Measurements from ENCODE around the gene MUC5B. TPM values are rescaled to one million over a fixed set of nuclear protein-coding genes. Genes with fewer than 3 reads are reported as not detected.

The MUC5B gene
- polyA plus RNA-seq, 1 donor, result 0.03 TPM

DNA sequence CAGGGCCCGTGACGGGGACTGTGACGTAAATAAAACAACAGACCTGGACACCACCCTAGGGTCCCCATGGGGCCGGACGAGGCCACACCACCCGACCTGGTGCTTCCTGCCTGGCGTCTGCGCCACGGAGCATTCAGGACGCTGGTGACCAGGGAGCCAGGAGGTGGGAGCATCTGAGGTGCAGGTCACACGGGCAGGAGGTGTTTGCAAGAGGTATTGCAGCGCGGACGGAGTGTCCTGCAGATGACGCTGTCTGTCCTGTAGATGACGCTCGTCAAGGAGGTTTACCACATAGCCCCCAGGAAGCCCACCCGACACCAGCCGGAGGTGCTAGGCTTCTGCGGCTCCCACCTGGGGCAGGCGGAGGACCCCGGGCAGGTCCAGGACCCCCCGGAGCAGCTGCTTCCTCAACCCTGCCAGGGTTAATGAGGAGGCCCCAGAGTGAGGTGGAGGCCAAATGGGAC, 986 bp upstream of the MUC5B start:
- DNase-seq, result no peak

DNA sequence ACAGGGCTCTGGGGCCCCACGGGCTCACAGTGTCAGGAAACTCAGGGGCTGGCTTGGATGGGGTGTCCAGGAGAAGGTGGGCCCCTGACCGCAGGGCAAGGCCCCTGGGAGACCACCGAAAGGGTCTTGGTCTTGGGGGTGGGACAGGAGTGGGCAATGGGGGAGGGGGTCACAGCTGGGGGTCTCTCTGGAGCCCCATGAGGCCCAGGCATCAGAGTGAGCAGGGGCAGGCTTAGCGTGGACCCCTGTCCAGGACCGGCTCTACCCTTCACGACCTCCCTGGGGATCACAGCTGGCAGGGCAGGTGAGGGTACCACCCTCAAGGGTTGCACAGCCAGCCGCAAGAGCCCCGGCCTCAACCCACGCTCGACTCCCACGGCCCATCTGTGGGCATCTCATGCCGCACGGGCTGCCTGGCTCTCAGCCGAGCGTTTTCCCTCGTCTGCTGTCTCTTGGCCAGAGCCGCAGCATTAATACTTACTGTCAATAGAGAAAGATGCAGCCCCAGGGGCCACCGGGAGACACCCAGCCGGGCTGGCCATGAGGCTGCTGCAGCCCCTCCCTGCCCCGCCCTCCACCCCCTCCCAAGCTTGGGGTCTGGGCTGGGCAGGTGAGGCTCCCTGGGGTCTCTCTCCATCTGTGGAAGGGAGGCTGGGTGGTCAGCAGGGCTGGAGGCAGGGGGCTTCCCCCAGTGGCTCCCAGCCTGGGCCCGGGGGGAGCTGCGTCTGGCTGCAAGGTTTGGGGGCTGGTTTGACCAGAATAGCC, 662 bp downstream of the MUC5B start:
- no peak for DNase-seq

DNA sequence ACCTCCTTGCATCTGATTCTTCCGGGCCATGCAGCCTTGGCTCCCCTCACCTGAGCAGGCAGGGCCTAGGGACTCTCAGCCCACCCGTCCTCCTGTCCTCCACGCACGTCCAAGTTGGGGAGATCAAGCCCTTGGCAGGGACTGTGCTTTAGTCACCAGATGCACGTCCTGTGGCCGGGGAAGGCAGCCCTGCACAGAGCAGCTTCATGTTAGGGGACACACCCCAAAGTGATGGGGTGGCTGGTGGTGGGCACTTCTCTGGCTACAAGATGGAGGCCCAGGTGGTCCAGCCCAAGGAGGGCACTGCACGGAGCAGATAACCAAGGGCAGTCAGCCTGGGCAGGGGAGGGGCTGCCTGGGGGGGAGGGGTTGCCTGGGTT, 1.2 kb downstream of the MUC5B start:
- DNase-seq, result no peak

DNA sequence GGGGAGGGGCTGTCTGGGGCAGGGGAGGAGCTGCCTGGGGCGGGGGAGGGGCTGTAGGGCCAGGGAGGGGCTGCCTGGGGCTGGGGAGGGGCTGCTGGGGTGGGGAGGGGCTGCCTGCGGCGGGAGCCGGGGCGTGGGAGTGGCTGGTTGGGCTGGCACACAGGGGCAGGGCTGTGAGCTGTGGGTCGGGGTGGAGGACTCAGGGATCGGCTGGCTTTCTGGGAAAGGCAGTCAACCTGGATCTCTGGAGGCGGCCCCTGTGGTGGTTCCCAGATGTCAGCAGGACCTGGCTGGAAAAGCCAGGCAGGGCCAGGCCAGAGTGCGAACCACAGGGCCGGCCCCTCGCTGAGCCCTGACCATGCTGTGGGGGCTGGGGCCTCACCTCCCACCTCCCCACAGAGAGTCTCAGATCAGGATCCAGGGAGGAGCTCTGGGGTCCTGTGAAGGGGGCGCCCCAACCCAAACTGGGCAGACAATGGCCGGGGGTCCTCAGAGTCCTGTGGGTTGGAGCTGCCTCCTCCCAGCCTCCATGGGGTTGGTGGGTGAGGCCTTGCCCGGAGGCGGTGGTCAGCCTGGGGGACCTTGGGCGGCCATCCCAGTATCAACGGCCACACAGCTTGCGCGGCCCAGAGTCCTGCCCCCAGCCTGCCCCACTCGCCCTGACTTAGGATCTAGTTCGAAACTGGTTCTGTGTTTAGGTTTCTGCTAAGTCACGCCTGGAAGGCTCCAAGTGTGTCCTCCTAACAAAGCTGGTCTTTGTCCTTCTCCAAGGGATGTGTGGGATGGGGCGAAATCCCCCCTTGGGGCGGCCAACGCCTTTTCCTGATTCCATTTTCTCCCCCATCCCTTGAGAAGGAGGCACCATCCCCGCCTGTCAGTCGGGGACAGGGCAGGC, 1.9 kb downstream of the MUC5B start:
- DNase-seq, result no peak

DNA sequence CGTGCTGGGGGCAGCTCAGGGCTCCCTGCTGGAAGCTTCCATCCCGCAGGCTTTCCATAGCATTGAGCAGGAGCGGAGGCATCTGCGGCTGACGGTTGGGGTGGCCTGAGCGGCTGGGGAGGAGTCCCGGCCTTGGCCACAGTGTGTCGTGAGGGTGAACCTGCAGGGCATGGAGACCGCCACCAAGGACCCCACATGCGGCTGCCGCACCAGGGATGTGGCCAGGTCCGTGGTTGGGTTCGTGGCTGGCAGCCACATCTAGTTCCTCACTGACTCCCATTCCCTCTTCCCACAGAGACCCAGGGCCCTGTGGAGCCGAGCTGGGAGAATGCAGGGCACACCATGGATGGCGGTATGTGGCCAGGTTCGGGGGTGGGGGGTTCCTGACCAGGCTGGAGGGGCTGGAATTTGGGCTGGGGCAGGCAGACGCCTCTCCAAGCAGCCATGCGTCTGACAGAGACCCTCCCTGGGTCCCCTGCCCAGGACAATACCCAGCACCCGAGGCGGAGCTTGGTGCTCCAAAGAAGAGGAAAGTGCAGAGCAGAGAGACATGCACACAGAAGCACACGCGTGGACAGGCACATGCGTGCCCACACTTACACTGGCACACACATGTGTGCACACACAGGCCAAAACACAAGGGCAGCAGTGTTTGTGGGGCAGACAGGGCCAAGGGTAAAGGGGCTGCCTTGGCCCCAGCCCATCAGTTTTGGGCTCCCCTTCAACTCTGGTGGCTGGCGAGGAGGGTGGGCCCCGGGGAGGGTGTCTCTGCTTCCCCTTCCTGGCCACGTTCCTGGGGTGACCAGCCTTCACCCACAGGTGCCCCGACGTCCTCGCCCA, 2.7 kb downstream of the MUC5B start:
- DNase-seq, result no peak

DNA sequence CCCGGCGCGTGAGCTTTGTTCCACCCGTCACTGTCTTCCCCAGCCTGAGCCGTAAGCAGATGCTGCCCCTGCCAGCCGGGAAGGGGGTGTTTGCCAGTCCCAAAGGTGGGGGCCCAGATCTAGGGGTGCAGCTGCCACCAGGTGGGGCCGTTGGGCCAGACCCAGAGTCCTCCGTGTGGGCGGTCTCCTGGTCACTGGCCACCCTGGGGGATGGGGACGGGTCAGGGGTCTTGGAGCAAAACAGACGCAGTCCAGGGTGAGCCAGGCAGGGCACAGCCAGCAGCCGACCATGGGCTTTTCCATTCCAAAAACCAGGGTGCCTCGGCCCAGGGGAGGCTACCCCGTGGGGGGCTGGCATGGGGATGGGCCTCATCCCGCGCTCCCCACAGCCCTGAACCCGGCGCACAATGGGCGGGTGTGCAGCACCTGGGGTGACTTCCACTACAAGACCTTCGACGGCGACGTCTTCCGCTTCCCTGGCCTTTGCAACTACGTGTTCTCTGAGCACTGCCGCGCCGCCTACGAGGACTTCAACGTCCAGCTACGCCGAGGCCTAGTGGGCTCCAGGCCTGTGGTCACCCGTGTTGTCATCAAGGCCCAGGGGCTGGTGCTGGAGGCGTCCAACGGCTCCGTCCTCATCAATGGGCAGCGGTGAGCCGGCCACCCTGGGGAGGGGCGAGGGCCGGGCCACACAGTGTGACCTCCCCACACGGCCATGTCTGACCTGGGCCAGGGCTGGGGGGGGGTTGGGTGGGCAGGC, 3.5 kb downstream of the MUC5B start:
- DNase-seq, result no peak

DNA sequence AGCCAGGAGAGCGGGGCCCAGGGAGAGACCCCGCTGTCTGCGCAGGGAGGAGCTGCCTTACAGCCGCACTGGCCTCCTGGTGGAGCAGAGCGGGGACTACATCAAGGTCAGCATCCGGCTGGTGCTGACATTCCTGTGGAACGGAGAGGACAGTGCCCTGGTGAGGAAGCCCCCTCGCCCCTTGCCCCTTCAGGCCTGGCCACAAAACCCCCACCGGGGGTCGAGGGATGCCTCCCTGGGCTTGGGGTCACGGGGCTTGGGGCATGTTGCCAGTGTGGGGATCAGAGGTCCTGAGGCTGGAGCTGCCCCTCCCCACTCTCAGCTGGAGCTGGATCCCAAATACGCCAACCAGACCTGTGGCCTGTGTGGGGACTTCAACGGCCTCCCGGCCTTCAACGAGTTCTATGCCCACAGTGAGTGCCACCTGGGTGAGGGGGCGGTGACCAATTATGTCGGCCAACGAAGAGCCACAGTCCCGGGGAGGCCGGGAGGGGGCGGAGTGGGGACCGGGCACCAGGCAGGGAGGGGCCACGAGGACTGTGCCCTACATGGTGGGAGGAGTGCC, 4.2 kb downstream of the MUC5B start:
- DNase-seq, result no peak

DNA sequence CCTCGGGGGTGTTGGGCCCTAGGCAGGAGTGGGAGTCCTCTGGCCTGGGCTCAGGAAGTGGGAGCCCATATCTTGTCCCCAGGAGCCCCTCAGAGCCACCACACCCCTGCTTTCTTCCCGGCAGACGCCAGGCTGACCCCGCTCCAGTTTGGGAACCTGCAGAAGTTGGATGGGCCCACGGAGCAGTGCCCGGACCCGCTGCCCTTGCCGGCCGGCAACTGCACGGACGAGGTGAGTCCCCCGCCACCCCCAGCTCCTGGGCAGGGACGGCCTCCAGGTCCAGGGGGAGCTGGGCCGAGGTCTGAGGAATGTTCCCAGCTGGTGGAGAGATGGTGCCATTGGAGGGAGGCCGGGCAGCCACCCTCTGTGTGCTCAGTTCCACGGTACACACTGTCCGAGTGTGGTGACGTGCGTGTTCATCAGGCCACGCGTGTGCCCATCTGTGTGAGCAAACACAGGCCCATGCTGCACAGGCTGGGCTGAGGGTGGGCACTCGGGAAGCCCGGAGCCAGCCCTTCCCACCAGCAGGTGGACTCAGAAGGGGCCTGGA, 4.8 kb downstream of the MUC5B start:
- no peak for DNase-seq

DNA sequence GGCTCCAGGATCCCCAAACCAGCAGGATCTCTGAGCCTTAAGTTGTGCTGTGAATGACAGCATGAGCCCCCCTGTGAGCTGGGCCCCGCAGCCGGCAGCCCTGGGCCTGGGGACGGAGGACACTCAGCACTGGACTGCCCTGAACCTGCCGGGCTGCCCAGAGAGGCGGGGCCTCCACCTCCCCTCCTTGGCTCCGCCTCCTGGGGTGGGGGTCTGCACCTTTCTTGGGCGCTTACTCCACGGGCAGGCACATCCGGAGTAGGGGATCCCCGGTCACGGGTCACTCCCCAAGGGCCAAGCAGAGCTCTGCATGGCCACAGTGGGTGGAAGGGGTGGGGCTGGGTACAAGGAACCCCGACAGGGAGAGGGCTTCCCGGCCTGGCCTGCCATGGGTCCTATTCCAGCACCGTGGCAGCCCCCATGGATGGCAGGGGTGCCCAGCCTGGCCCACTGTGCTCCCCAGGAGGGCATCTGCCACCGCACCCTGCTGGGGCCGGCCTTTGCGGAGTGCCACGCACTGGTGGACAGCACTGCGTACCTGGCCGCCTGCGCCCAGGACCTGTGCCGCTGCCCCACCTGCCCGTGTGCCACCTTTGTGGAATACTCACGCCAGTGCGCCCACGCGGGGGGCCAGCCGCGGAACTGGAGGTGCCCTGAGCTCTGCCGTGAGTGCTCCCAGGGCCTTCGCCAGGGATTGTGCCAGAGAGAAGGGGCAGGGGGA, 5.4 kb downstream of the MUC5B start:
- DNase-seq, result no peak

DNA sequence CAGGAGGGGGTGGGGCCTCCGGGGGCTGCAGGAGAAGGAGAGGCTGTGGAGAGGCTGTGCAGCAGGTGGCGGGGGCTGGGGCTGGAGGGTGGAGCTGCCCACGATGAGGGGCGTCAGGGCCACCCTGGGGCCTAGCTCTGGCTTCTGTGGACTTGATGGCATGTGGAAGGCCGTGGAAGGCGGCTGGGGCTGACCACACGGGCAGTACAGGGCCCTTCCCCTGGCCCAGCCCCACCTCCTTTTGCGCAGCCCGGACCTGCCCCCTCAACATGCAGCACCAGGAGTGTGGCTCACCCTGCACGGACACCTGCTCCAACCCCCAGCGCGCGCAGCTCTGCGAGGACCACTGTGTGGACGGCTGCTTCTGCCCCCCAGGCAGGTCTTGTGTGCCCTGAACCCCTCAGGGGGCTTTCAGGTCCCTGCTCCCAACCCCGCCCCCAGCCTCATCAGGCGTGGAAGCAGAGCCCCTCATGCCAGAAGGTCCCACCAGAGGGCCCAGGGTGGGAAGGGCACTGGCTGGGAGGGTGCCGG, 6.1 kb downstream of the MUC5B start:
- DNase-seq, result no peak

DNA sequence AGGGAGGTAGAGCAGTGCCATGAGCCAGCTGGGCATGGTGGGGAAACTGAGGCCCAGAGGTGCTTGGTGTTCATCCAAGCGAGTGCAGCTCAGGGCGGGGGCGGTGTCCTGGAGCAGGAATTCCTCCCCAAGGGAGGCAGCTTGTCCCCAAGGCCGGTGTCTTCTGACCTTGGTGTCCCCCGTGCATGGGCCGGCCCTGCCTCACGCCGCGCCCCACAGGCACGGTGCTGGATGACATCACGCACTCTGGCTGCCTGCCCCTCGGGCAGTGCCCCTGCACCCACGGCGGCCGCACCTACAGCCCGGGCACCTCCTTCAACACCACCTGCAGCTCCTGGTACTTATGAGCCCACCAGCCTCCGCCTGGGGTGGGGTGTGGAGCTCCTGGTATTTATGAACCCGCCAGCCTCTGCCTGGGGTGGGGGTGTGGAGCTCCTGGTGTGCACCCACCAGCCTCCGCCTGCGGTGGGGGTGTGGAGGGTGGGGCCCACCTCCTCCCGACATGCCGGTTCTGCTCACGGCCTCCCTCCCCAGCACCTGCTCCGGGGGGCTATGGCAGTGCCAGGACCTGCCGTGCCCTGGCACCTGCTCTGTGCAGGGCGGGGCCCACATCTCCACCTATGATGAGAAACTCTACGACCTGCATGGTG, 6.7 kb downstream of the MUC5B start:
- no peak for DNase-seq

DNA sequence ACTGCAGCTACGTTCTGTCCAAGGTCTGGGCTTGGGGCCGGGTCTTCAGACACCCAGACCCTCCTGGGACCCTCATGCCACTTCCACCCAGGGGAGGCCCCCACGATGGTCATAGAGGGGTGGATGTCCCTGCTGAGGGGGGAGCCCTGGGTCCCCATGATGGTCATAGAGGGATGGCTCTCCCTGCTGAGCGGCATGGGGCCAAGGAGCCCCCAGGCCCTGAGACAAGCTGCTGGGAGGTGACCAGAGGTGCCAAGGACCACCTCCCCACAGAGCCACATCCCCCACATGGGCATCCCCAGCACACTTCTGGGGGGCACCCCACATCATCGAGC, 7.2 kb downstream of the MUC5B start:
- DNase-seq, result no peak

DNA sequence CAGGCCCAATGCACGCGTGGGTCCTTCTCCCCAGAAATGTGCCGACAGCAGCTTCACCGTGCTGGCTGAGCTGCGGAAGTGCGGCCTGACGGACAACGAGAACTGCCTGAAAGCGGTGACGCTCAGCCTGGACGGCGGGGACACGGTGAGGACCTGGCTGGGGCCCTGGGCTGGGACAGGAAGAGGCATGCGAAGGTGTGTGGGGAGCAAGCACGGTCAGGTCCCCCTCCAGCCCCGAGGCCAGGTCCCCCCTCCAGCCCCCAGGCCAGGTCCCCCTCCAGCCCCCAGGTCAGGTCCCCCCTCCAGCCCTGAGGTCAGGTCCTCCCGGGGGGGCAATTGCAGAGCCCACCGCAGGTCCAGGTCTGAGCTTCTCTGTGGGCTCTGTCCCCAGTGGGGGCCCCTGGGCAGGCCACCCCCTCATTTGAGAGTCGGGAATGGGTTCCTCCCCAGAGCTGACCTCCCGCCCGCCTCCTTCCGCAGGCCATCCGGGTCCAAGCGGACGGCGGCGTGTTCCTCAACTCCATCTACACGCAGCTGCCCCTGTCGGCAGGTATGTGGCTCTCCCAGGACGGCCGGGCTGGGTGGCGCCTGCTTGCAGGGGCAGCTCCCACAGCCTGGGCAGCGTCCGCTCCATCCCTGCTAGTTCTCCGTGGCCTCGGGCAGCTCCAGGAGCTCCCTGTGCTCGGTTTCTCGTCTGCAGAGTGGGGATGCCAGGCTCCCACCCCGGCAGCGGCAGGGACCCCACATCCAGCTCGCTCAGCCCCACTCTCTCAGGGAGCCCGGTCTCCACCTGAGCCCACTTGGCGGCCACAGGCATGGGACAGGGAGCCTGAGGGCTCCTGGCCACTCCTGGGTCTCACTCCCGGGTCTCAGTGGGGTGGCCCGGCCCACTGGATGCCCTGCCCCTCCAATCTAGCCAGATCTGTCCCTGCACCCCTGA, 7.9 kb downstream of the MUC5B start:
- DNase-seq, result no peak

DNA sequence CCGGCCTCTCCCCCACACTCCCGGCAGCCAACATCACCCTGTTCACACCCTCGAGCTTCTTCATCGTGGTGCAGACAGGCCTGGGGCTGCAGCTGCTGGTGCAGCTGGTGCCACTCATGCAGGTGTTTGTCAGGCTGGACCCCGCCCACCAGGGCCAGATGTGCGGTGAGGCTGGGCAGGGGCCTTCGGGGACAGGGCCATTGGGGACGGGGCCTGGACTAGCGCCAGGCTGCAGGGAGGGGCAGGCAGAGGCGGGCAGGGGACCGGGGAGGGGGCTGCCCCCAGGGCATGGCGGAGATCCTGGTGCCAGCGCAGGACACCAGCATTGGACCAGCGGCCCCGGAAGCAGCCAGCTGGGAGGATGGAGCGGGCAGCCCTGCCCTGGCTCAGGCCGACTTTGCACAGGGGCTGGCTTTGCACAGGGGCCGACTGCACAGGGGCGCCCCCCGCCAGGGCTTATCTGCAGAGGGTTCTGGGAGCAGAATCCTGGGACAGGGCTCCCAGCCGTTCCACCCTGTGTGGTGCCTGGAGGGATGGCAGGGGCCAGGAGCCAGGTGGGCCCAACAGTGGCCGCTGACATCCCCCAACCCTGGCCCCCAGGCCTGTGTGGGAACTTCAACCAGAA, 8.6 kb downstream of the MUC5B start:
- no peak for DNase-seq

DNA sequence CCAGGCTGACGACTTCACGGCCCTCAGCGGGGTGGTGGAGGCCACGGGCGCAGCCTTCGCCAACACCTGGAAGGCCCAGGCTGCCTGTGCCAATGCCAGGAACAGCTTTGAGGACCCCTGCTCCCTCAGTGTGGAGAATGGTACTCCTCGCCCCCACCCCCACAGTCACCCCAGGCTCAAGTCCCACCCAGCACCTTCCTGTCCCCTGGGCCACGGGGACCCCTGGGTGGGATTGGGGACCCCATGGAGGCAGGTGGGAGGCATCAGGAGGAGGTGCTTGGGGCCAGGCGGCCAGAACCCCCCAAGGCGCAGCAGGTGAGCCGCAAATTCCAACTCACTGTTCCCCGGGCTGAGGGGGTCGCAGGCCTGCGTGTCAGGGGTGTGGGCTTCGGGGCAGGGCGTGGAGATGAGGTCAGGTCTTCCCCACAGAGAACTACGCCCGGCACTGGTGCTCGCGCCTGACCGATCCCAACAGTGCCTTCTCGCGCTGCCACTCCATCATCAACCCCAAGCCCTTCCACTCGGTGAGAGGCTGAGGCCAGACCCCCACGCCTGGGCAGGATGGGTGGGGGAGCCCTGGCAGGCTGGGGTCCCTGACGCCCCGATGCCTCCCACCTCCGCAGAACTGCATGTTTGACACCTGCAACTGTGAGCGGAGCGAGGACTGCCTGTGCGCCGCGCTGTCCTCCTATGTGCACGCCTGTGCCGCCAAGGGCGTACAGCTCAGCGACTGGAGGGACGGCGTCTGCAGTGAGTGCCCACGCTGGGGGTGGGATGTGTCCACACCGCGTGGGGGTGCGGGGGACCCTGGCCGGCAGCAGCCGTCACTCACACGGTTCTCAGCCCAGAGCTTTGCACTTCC, 9.4 kb downstream of the MUC5B start:
- no peak for DNase-seq

DNA sequence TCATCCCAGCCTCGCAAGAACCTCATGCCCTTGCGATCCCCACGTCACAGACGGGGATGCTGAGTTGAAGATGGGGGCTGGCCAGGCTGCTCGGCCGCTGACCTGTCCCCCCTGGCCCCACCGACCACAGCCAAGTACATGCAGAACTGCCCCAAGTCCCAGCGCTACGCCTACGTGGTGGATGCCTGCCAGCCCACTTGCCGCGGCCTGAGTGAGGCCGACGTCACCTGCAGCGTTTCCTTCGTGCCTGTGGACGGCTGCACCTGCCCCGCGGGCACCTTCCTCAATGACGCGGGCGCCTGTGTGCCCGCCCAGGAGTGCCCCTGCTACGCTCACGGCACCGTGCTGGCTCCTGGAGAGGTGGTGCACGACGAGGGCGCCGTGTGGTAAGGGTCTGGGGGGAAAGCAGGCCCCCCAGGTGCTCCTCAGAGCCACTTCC, 10.0 kb downstream of the MUC5B start:
- no peak for DNase-seq

DNA sequence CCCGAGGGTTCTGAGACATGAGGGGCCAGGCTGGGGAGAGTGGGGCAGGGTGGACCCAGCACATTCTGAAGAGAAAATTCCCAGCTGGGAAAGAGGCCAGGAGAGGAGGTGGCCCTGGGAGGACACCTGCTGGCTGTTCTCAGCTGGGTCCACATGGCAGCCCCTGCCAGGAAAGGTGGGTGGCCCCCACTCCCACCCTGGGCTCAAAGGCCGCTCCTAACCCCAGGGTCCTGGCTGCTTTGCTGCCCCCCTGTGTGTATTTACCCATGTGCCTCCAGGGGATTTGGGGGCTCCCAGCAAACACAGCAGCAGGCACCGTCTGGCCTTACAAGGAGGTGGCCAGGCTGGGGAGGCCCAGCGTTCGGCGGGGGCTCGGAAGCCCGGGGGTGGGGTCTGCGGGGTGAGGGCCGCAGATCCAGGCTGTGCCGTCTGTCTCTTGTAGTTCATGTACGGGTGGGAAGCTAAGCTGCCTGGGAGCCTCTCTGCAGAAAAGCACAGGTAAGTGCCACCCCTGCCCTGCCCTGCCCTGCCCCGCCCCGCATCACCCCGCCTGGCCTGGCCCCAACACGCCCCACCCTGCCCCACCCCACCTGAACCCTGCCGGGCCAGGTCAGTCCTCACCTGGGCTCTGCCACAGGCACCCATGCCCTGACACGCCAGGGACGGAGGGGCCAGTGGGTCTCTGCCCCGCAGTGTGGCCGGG, 10.6 kb downstream of the MUC5B start:
- no peak for DNase-seq
